PFSK-1 (cell line): ENCODE measurements around the gene PIK3CD.

Experiments used
- FOXP2 ChIP-seq: optimal IDR thresholded peaks from 2 replicates; pipeline ENCODE3; 2011; ENCODE audit warnings: borderline replicate concordance, control low read depth, inconsistent platforms; ENCODE audit not compliant: insufficient read depth; ENCODE audit errors: extremely low read length, extremely low read depth
- POLR2AphosphoS5 ChIP-seq: IDR thresholded peaks from 2 replicates; pipeline ENCODE4 v1.6.1; 2012; ENCODE audit warnings: low read depth, mild to moderate bottlenecking, control low read depth, low read length, moderate library complexity
- REST ChIP-seq, 2 experiments: IDR thresholded peaks; 2 replicates each; pipeline versions ENCODE4 v1.6.1 to v1.8.0; 2011 to 2012; ENCODE audit warnings: low read depth in 2 of 2, low read length in 2 of 2, control low read depth in 1 of 2, inconsistent platforms in 1 of 2, mild to moderate bottlenecking in 1 of 2, moderate library complexity in 1 of 2; ENCODE audit not compliant: insufficient read depth in 1 of 2
- SIN3A ChIP-seq: IDR thresholded peaks from 2 replicates; pipeline ENCODE4 v1.6.1; 2012; ENCODE audit warnings: mild to moderate bottlenecking, low read length, moderate library complexity, borderline replicate concordance; ENCODE audit not compliant: insufficient read depth
- TAF1 ChIP-seq: IDR thresholded peaks from 2 replicates; pipeline ENCODE4 v1.6.1; 2012; ENCODE audit warnings: low read length, control low read depth, borderline replicate concordance; ENCODE audit not compliant: insufficient read depth

DNA sequence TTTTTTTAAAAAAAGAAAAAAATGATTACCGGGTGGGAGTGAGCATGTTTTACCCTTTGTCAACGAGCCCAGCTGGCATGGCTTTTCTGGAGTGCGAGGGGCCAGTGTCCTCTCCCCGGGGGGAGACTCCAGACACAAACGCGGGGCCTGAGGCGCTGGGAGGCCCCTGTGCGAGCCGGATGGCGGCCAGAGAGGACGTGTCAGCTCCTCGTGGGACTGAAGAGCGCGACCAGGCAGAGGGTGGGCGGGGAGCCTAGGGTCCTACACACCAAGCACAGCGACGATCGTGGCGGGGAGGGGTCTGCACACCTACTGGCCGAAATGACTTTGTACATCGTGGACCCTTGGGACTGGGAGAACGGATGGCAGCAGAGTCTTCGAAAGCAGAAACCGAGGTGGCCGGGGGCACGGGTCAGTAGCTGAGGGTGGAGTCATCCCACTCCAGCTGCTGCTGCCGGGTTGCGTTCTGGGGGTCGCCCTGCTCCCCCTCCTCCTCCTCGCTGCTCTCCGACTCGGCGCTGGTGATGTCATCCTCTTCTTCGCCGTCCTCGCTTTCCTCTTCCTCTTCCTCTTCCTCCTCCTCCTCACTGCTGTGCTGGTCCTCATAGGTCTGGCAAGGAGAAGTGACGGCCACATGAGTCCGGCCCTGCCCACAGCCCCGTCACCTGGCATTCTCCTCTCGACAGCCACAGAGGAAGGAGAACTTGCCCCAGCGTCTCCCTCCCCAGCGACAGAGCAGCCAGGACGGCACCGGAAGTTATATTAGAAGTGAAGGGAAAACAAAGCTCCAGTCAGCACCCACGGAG lies 78.8 kb downstream of the PIK3CD start:
- TF ChIP-seq TAF1 (no peak), REST (IDR thresholded peaks at IDR 0.05; ENCODE audit: insufficient read depth in 1 of 2, low read depth in 2 of 2, low read length in 2 of 2) (no peak), POLR2AphosphoS5 (no peak), SIN3A (no peak), FOXP2 (no peak)
